Esophagus muscularis mucosa (tissue), 3 donors: Measurements from ENCODE around the gene ERG28.

Experiments used
- CTCF ChIP-seq, 3 experiments: fragments of 200-600 bp in 2 of 3; fragments of 450-650 bp in 1 of 3; sonication (generic) in 2 of 3; IDR thresholded peaks; one replicate each; pipeline ENCODE4 v1.5.1; 2017 to 2019; ENCODE audit warnings: antibody characterized with exemption in 3 of 3, mild to moderate bottlenecking in 2 of 3, moderate library complexity in 1 of 3
- POLR2A ChIP-seq: fragments of 450-650 bp; IDR thresholded peaks from one replicate; pipeline ENCODE4 v1.6.1; 2017; ENCODE audit warnings: antibody characterized with exemption, moderate library complexity, mild to moderate bottlenecking, low read depth
- POLR2AphosphoS5 ChIP-seq, 2 donors: sonication (generic); formaldehyde crosslinking; IDR thresholded peaks; one replicate each; pipeline ENCODE4 v1.6.1; 2017; ENCODE audit warnings: antibody characterized with exemption in 2 of 2

GRCh38 chr14:75654127-75654732 lies 6.4 kb downstream of the ERG28 start:
- TF ChIP-seq CTCF (IDR thresholded peaks at IDR 0.05) = peak; percentile 96 to 99 (median 97)
- peak in 1 of 2 donors; percentile 55 for TF ChIP-seq POLR2AphosphoS5 (IDR thresholded peaks at IDR 0.05)
- TF ChIP-seq POLR2A = no peak
